G401.6 (cell line): Measurements from ENCODE around the gene ZIM2.
"Not testable (repeated sequence)": the region's sequence is repeated elsewhere in the genome, so short reads cannot be mapped to it uniquely, and the experiment has no call there.

ENCODE experiments used
- FAIRE-seq: peaks from 2 replicates; lab custom pipeline; 2012; peaks lifted over from hg19 to GRCh38; lab: Jason Lieb, UNC

ZIM2 gene

DNA sequence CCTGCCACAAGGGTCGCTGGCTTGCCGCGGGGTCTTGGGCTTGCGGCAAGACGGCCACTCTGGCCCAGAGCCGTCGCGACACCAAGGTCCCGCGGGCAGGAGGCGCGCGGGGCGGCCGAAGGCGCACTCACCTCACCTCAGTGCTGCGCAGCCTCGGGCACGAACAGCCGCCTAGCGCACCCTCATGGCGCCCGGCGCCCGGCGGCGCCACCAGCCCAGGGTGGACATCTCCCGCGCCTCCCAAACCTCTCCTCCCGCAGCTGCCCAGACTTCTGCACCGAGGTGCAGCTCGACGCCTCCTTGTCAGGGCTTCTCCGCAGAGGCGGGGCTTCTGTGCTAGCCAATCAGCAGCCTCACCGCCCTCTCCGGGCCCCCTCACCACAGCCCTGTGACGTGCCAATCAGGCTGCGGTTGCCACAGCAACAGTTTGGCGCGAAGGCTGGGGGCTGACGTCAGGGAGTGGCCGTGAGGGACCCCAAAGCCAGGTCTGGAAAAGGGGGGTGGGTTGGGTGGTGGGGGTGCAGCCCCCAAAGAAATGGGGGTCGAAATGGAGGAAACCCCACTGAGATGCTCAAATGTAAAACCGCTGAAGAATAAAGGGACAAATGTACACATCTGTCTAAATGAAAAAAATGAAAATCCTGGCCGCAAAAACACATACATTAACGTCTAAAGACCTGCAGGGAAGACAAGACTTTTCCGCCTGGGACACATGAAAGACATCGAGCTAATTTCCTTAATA lies at the start of gene ZIM2, which contains the start of gene PEG3:
ZIM2 (minus strand) TSS at position 276 of the 742 bp plus-strand sequence. CDS start 16,449 bp downstream, outside the sequence.
PEG3 (minus strand) TSS at position 276 of the 742 bp plus-strand sequence. CDS start 16,071 bp downstream, outside the sequence.
- no peak for FAIRE-seq

- no peak for FAIRE-seq
These were observed 44.9 kb upstream of the ZIM2 start for GRCh38 chr19:56885173-56885985.

DNA sequence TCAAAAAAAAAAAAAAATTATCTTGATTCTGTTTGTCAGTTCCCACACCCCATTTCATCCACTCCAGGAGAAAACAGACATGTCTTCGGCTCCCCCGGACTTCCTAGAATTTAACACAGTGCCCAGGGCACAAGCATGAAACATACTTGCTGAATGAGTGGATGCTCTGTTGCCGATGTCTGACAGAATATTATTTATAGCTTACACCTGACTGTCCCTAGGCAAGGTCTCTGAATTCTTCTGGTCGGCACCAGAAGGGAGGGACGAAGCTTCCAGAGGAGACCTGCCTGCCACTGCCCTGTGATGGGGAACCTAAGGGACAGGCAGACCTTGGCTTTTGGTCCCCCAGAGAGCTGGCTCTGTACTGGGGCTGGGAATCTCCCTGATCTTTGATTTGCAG lies 43.9 kb upstream of the ZIM2 start:
- FAIRE-seq: no peak

GRCh38 chr19:56880592-56881190 lies 40.2 kb upstream of the ZIM2 start:
- FAIRE-seq: no peak

- no peak for FAIRE-seq
These were observed 36.7 kb upstream of the ZIM2 start for GRCh38 chr19:56877069-56877715.

DNA sequence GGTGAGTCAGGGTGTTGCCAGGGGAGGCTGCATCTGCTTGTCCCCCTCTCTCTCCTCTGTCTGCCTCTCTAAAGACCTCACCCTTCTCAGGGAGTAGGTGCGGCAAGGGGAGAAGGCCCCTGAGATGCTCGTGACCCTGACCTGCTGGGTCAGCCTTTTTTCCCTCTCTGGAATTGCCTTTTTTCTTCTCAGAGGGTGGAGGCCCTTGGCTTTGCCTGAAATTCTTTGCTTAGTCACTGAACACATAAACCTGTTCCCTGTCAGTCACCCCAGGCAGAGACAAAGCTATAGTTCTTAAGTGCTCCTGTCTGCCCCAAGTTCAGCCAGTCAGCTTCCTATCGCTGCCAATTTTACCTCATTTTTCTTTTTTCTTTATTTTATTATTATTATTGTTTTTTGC lies 35.2 kb upstream of the ZIM2 start:
- FAIRE-seq: no peak

DNA sequence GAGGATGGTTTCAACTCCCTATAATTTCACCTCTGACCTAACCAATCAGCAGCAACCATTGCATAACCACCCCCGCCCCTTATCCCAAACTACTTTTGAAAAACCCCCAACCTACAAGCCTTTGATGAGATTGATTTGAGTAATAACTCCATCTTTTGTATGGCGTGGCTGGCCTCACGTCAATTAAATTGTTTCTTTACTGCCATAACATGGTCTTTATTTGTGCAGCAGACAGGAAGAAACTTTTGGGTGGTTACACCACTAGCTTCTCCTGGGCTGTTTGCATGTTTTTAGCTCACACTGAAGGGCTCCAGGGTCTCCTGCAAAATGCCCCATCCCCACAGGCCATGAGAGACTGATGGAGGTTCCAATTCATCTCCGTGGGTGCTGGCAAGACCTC lies 34.0 kb upstream of the ZIM2 start:
- no peak for FAIRE-seq

DNA sequence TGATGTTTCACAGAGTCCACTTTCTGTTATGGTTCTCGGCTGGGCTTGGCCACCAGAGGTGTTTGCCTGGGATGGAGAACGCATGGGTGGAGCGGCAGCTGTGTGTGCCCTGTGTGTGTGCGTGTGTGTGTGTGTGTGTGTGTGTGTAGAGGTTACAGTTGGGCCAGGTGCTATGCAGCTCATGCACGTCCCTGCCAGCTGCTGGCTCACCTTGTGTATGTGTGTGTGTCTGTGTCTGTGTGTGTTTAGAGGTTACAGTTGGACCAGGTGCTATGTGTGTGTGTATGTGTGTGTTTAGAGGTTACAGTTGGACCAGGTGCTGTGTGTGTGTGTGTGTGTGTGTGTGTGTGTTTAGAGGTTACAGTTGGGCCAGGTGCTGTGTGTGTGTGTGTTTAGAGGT lies 33.0 kb upstream of the ZIM2 start:
- no peak for FAIRE-seq

DNA sequence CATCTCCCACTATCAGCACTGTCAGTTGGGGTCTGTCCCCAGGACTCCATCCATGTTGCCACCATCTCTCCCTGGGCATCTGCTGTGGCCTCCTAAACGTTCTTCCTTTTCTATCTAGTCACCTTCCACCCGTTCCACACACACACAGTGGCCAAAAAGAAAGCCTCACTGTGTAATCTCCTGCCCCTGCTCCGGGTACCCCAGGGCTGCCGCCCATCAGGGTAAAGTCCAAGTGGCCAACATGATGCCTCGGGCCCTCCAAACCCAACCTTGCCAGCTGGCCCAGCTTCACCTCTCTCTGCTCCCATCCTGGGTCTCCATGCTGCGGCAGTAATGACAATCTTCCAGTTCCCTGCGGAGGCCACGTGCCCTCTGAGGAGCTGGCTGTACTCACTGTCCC lies 29.4 kb upstream of the ZIM2 start:
- no peak for FAIRE-seq

- FAIRE-seq: no peak
These were observed 27.9 kb upstream of the ZIM2 start for GRCh38 chr19:56868446-56868845.

DNA sequence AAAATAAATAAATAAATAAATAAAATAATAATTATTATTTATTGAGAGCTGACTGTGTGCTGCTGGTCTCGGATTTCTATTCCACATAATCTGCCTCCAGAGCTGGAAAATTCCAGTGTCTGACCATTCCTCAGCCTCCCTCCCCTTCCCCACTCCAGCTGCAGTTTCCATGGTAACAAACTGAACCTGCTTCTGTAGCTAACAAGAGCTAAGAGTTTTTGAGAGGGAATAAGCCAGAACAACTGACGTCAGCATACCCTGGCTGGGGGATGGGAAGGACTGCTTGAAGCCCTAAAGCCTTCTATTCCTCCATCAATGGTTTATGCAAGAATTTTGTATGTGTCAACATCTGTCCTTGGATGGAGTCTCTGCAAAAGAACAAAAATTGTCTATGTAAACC lies 26.0 kb upstream of the ZIM2 start:
- no peak for FAIRE-seq

- no peak for FAIRE-seq
These were observed 24.1 kb upstream of the ZIM2 start for GRCh38 chr19:56864443-56865125.

GRCh38 chr19:56862741-56863140 lies 22.2 kb upstream of the ZIM2 start:
- no peak for FAIRE-seq

DNA sequence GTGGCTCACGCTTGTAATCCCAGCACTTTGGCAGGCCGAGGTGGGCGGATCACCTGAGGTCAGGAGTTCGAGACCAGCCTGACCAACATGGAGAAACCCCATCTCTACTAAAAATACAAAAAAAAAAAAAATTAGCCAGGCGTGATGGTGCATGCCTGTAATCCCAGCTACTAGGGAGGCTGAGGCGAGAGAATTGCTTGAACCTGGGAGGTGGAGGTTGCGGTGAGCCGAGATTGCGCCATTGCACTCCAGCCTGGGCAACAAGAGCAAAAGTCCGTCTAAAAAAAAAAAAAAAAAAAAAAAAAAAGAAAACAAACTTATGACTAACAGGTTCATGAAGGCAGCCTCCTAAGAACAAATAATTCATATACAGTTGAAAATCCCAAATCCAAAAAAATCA lies 19.9 kb upstream of the ZIM2 start:
- FAIRE-seq: not testable (repeated sequence)

GRCh38 chr19:56858026-56858425 lies 17.5 kb upstream of the ZIM2 start:
- FAIRE-seq: no peak

DNA sequence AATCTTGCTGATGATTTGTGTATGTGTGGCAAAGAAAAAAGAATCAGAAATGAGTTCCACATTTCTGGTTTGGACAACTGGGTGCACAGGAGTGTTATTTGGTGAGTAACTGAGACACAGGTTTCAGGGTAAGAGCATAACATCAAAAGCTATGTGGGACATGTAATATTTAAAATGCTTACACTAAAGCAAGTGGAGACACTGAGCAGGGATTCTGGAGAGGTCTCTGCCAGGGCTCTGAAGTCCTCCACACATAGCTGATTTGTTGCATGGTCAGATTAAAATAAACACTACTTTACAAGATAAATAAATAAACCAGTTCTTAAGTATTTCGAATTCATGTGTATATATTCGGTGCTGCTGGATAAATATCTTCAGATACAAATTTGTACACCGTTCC lies 16.3 kb upstream of the ZIM2 start:
- FAIRE-seq: no peak

DNA sequence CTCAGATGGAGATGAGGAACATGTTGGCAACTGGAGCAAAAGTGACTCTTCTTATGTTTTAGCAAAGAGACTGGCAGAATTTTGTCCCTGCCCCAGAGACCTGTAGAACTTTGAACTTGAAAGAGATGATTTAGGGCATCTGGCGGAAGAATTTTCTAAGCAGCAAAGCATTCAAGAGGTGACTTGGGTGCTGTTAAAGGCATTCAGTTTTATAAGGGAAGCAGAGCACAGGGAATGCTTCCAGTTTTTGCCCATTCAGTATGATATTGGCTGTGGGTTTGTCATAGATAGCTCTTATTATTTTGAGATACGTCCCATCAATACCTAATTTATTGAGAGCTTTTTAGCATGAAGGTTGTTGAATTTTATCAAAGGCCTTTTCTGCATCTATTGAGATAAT lies 11.8 kb upstream of the ZIM2 start:
- FAIRE-seq: not testable (repeated sequence)

GRCh38 chr19:56848166-56848565 lies 7.6 kb upstream of the ZIM2 start:
- no peak for FAIRE-seq

- no peak for FAIRE-seq
These were observed 1.9 kb upstream of the ZIM2 start for GRCh38 chr19:56842412-56842811.

DNA sequence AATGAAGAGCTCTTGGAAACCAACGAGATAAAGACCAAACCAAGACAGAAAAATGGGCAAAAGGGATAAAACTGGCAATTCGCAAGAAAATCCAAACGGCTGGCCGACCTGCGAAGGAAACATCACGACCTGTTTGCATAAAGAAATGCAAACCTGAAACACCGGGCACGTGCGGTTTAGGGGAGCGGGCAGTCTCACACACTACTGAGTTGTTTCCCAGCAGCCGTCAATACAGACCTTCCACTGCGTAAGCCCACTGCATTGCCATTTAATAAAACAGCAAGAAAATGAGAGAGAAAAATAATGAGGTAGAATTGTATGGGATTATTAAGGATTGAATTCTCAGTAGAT lies 642 bp upstream of the ZIM2 start:
- FAIRE-seq: no peak

GRCh38 chr19:56839652-56840450 lies 675 bp downstream of the ZIM2 start:
- no peak for FAIRE-seq
